GM21717 (cell line): ENCODE measurements around the gene KRTAP10-5.
"Not testable (repeated sequence)": the region's sequence is repeated elsewhere in the genome, so short reads cannot be mapped to it uniquely, and the experiment has no call there.

Experiments
- ATAC-seq: cut with Tn5 transposase; IDR thresholded peaks from one replicate; pipeline ENCODE4 v1.9.1; 2021; ENCODE audit warnings: mild to moderate bottlenecking, moderate library complexity; ENCODE audit not compliant: unreplicated experiment

KRTAP10-5 gene

GRCh38 chr21:44592446-44593311 lies 12.3 kb upstream of the KRTAP10-5 start, which contains the start of gene KRTAP10-6:
TSS of gene KRTAP10-6 (minus strand) at chr21:44592505. CDS start at chr21:44592484, 21 bp downstream.
- ATAC-seq: no peak

- ATAC-seq: not testable (repeated sequence)
Observed at GRCh38 chr21:44591801-44592130, 11.4 kb upstream of the KRTAP10-5 start.

- not testable (repeated sequence) for ATAC-seq
Observed at GRCh38 chr21:44590897-44591800, 10.7 kb upstream of the KRTAP10-5 start.

- ATAC-seq: no peak
Observed at GRCh38 chr21:44590311-44590721, 9.9 kb upstream of the KRTAP10-5 start.

GRCh38 chr21:44589586-44590305 lies 9.3 kb upstream of the KRTAP10-5 start:
- ATAC-seq: no peak

GRCh38 chr21:44589094-44589493 lies 8.7 kb upstream of the KRTAP10-5 start:
- no peak for ATAC-seq

GRCh38 chr21:44585892-44586291 lies 5.5 kb upstream of the KRTAP10-5 start:
- ATAC-seq: no peak

GRCh38 chr21:44583800-44584147 lies 3.4 kb upstream of the KRTAP10-5 start:
- no peak for ATAC-seq

- ATAC-seq: no peak
Observed at GRCh38 chr21:44583089-44583799, 2.8 kb upstream of the KRTAP10-5 start.

- no peak for ATAC-seq
Observed at GRCh38 chr21:44582055-44582454, 1.7 kb upstream of the KRTAP10-5 start.

- ATAC-seq: no peak
Observed at GRCh38 chr21:44581158-44581557, 754 bp upstream of the KRTAP10-5 start.

GRCh38 chr21:44579833-44580144 lies 615 bp downstream of the KRTAP10-5 start:
- no peak for ATAC-seq

- no peak for ATAC-seq
Observed at GRCh38 chr21:44579056-44579832, 1.2 kb downstream of the KRTAP10-5 start.

GRCh38 chr21:44578371-44579055 lies 1.9 kb downstream of the KRTAP10-5 start:
- no peak for ATAC-seq

GRCh38 chr21:44576025-44576420 lies 4.4 kb downstream of the KRTAP10-5 start:
- ATAC-seq: no peak

- no peak for ATAC-seq
Observed at GRCh38 chr21:44575307-44576024, 4.9 kb downstream of the KRTAP10-5 start.

GRCh38 chr21:44574457-44575306 lies 5.7 kb downstream of the KRTAP10-5 start:
- ATAC-seq: no peak
